22Rv1 (cell line): ENCODE measurements around the gene DPH1.

Experiments used
- H3K27ac ChIP-seq: fragments of 450-650 bp; 2 replicates; pipeline ENCODE4 v1.5.1; 2017
- ZFX ChIP-seq: fragments of 450-650 bp; IDR thresholded peaks from 2 replicates; pipeline ENCODE4 v1.6.1; 2017; ENCODE audit warnings: antibody characterized with exemption, borderline replicate concordance
- TF ChIP-seq, protein P1 (sequence below): fragments of 450-650 bp; IDR thresholded peaks from 2 replicates; pipeline ENCODE4 v1.5.1; 2017; ENCODE audit warnings: mild to moderate bottlenecking

Gene DPH1

DNA sequence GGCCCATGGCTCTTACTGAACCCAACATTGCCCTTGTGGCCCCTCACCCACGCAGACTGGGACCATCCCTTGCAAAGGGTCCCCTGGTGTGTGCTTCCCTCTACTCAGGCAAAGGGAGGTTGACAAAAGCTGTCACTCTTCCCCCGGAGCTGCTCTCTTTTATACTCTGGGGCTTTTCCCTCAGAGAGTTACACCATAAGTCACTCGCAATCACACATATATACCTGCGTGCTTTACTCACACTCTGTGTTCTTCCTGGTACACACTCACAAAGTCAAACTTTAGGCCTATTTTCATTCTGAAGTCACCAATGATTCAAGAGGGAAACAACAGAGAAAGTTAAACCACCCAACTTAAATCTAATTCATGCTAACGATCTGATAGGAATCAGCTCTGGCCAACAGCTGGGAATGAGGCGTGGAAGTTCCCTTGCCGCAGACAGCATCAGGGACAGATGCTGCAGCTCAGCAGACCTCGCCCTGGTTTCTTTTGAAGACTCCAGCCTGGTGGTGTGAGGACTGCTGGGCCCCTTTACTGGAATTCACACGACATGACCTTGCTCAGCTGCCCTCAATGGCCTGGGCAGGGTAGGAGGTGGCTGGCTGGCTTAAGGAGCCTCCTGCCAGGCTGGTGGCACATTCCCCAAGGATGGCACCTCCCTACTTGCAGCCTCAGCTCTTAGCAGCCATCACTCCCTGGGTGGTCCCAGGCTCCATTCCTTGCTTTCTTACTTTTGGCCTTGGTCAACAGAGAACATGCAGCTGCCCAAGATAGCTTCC, 52.2 kb downstream of the DPH1 start:
- TF ChIP-seq, protein P1, sequence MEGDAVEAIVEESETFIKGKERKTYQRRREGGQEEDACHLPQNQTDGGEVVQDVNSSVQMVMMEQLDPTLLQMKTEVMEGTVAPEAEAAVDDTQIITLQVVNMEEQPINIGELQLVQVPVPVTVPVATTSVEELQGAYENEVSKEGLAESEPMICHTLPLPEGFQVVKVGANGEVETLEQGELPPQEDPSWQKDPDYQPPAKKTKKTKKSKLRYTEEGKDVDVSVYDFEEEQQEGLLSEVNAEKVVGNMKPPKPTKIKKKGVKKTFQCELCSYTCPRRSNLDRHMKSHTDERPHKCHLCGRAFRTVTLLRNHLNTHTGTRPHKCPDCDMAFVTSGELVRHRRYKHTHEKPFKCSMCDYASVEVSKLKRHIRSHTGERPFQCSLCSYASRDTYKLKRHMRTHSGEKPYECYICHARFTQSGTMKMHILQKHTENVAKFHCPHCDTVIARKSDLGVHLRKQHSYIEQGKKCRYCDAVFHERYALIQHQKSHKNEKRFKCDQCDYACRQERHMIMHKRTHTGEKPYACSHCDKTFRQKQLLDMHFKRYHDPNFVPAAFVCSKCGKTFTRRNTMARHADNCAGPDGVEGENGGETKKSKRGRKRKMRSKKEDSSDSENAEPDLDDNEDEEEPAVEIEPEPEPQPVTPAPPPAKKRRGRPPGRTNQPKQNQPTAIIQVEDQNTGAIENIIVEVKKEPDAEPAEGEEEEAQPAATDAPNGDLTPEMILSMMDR, result no peak
- no peak for TF ChIP-seq ZFX
- no peak overlapping the region for H3K27ac ChIP-seq

DNA sequence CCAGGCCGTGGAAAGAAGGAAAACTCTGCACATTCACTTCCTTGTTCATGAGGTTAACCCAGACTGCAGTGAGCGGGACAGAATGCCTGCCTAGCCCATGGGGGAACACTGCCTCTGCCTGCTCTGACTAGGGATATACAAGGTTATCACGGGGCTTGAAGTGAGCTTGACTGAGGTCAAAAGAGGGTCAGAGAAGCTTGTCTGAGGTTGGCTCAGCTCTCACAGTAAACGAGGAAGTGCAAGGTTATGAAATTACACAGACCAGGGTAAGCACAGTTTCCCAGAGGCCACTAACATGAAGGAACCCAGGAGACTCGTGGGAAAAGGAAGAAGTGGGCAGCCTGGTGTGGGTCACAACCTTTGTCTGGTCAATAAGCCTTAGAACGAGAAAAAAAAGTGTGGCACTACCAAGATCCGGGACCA, 53.7 kb downstream of the DPH1 start:
- TF ChIP-seq, protein P1, result no peak
- TF ChIP-seq ZFX, result no peak
- H3K27ac ChIP-seq, result no peak overlapping the region

DNA sequence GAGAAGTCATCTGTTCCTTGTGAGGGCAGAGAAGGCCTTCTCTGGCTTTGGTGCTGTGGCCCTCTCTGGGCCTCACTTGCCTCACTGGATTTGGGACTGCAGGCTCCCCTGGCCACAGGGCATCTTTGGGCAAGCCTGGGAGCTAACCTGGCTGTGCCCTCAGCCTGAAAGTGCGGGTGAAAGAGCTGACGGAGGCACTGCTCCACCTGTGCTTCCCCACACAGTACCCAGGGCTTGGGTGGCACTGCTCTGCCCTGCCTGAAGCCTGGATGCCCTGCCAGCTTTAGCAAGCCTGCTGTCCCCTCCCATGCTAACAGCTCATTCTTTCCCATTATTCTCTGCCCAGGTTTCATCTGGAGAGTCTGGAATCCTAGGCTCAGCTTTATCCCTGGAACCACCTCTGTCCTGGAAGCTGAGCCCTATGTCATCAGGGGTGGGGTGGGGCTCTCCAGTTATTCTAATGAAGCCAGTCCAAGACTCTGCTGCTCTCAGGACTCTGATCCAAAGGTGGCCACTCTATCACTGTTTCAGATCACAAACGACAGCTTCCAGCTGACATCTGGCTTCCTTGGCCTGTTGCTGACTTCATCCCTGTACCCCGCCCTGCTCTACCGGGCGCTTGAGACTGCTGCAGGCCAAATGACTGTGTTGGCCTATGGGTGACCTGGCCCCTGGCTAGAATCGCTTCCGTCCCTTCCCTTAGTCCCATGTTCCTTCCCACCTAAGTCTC, 54.2 kb downstream of the DPH1 start:
- H3K27ac ChIP-seq, result no peak overlapping the region
- TF ChIP-seq ZFX, result no peak
- TF ChIP-seq, protein P1, result no peak

DNA sequence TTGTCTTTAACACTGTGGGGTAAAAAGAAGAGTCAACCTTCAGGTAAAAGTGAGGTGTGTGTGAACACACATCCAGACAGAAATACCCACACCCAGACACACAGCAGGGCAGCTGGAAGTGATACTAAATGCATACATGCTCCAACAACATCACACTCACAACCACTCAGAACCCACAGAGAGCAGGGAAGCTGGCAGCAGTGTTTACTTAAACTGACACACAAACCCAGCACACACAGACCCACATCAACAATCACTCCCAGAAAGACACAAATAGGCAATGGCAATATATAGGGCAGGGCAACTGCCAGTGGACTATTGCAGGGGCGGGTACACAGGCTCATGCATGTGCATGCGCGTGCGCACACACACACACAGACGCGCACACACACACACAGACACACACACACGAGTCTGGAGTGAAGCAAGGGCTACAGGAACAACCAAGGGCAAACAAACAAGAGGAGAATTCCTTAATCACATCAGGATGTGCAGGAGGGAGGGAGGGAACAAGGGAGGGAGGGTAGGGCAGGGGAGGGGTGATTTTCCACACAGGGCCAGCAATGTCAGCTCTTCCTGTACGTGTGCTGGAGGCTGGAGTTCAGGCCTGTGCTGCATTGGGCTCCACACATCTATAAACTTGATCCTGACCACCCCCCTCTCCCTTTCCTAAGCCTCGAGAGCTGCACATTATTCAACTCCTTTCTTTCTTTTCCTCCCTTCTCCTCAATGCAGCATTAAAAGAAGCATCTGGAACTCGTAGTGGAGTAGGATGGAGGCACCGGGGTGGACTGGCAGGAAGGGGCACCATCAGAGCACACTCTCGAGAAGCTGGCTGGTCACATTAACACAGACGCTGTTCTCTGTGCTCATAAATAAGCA, 55.1 kb downstream of the DPH1 start:
- TF ChIP-seq, protein P1, result no peak
- no peak for TF ChIP-seq ZFX
- no peak overlapping the region for H3K27ac ChIP-seq

DNA sequence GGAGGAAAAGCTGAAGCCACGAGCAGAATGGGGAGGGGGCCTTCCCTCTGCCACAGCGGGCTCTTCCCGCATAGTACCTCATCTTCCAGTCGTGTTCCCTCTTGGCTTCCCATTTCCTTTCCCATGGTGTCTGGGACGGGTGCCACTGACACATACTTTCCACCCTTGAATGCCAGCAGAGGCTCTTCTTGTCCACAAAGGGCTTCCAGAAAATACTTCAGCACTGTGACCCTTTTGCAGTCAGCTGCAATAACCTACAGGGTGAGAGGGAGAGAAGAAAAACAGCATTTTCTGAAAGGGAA, 55.6 kb downstream of the DPH1 start:
- TF ChIP-seq ZFX, result no peak
- TF ChIP-seq, protein P1, result no peak
- no peak overlapping the region for H3K27ac ChIP-seq

DNA sequence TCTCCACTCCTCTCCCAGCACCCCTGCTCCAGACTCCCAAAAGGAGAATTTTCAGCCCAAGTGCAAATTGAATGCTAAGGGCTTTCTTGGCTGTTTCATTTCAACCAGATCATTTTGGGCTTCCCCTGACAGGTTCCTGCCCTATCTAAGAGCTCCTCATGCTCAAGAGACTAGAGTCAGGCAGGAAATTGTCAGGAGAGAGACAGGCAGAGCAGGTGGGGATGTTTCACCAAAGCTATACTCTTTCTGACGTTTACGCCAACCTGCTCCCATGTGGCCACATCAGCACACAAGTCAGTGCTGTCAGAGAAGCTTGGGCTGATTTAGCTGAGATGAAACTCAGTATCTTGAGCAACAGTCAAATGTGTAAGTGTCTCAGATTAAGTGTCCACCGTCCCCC, 56.4 kb downstream of the DPH1 start:
- TF ChIP-seq, protein P1, result no peak
- TF ChIP-seq ZFX, result no peak
- no peak overlapping the region for H3K27ac ChIP-seq
